IMR-90 (cell line): Measurements from ENCODE around the gene PTGR3.

ENCODE experiments used
- CEBPB ChIP-seq: IDR thresholded peaks from 2 replicates; pipeline ENCODE4 v1.6.1; 2012; ENCODE audit warnings: low read depth, low read length, improper control_type of control experiment
- FOS ChIP-seq: fragments of 150-350 bp; IDR thresholded peaks from 2 replicates; pipeline ENCODE4 v1.6.1; 2016; ENCODE audit warnings: low read depth, low read length
- MXI1 ChIP-seq: IDR thresholded peaks from 2 replicates; pipeline ENCODE4 v1.6.1; 2012; ENCODE audit warnings: low read depth, mild to moderate bottlenecking, low read length, moderate library complexity, borderline replicate concordance
- POLR2A ChIP-seq: IDR thresholded peaks from 2 replicates; pipeline ENCODE4 v1.6.1; 2012; ENCODE audit warnings: mild to moderate bottlenecking, low read depth, low read length
- RAD21 ChIP-seq: IDR thresholded peaks from 2 replicates; pipeline ENCODE4 v1.6.1; 2012; ENCODE audit warnings: low read length, improper control_type of control experiment
- SMC3 ChIP-seq: fragments of 150-350 bp; IDR thresholded peaks from 2 replicates; pipeline ENCODE4 v1.6.1; 2016; ENCODE audit warnings: low read depth, mild to moderate bottlenecking, antibody characterized with exemption, low read length, moderate library complexity
- TF ChIP-seq, protein P1 (sequence below): conservative IDR thresholded peaks from 2 replicates; pipeline ENCODE4 v1.5.1; 2012; ENCODE audit warnings: mild to moderate bottlenecking, low read depth, low read length, improper control_type of control experiment
- TF ChIP-seq, protein P2 (sequence below): fragments of 150-350 bp; IDR thresholded peaks from 2 replicates; pipeline ENCODE4 v1.6.1; 2016; ENCODE audit warnings: low read depth, mild to moderate bottlenecking, low read length, moderate library complexity, borderline replicate concordance

DNA sequence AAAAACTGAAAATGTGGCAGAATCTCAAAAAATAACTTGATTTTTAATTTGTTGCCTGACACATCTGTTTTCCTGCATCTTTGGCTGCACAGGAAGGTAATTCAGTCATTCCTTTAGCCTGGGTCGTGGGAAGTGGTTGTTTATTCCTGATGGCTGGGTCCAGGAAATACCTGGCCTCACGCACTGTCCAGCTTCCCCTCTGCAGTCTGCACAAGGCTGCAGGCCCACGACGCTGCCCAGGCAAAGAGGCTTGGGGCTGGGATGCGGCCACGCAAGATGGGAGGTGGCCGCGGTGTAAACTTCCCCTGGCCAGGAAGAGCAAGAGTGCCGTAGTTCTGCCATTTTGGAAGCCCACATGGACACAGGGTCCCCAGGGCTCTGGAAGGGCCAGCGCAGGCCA lies 29.8 kb upstream of the PTGR3 start:
- TF ChIP-seq, protein P1, sequence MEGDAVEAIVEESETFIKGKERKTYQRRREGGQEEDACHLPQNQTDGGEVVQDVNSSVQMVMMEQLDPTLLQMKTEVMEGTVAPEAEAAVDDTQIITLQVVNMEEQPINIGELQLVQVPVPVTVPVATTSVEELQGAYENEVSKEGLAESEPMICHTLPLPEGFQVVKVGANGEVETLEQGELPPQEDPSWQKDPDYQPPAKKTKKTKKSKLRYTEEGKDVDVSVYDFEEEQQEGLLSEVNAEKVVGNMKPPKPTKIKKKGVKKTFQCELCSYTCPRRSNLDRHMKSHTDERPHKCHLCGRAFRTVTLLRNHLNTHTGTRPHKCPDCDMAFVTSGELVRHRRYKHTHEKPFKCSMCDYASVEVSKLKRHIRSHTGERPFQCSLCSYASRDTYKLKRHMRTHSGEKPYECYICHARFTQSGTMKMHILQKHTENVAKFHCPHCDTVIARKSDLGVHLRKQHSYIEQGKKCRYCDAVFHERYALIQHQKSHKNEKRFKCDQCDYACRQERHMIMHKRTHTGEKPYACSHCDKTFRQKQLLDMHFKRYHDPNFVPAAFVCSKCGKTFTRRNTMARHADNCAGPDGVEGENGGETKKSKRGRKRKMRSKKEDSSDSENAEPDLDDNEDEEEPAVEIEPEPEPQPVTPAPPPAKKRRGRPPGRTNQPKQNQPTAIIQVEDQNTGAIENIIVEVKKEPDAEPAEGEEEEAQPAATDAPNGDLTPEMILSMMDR = no peak
- no peak for TF ChIP-seq RAD21
- TF ChIP-seq POLR2A = no peak
- TF ChIP-seq, protein P2, sequence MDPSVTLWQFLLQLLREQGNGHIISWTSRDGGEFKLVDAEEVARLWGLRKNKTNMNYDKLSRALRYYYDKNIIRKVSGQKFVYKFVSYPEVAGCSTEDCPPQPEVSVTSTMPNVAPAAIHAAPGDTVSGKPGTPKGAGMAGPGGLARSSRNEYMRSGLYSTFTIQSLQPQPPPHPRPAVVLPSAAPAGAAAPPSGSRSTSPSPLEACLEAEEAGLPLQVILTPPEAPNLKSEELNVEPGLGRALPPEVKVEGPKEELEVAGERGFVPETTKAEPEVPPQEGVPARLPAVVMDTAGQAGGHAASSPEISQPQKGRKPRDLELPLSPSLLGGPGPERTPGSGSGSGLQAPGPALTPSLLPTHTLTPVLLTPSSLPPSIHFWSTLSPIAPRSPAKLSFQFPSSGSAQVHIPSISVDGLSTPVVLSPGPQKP = no peak
- no peak for TF ChIP-seq CEBPB
- TF ChIP-seq FOS = no peak
- TF ChIP-seq MXI1 = no peak
- TF ChIP-seq SMC3 = no peak
